SK-N-MC (cell line): Measurements from ENCODE around the gene TMEM14C.
"Not testable (repeated sequence)": the region's sequence is repeated elsewhere in the genome, so short reads cannot be mapped to it uniquely, and the experiment has no call there.

ENCODE experiments used
- DNase-seq: peaks from one replicate; pipeline ENCODE4 v3.0.0-alpha.2; 2011; ENCODE audit warnings: low read depth, low spot score
- H3K27ac ChIP-seq: fragments of 200-600 bp; sonication (generic); 2 replicates; pipeline ENCODE4 v1.5.1; 2016; ENCODE audit warnings: mixed run types
- H3K36me3 ChIP-seq: fragments of 200-600 bp; sonication (generic); 2 replicates; pipeline ENCODE4 v1.6.1; 2017; ENCODE audit warnings: antibody characterized with exemption, low read length, mixed read lengths; ENCODE audit not compliant: insufficient read depth
- H3K4me3 ChIP-seq: fragments of 200-600 bp; sonication (generic); 2 replicates; pipeline ENCODE4 v1.5.1; 2016
- H3K9ac ChIP-seq: fragments of 200-600 bp; sonication (generic); 2 replicates; pipeline ENCODE4 v1.8.0; 2017; ENCODE audit warnings: mixed run types, mixed read lengths; ENCODE audit not compliant: insufficient read length
- H3K9me3 ChIP-seq: fragments of 200-600 bp; sonication (generic); 2 replicates; pipeline ENCODE4 v1.6.1; 2017; ENCODE audit warnings: low read depth, mild to moderate bottlenecking, antibody characterized with exemption, low read length, moderate library complexity, mixed read lengths
- EZH2 ChIP-seq: fragments of 200-600 bp; sonication (generic); IDR thresholded peaks from one replicate; pipeline ENCODE4 v1.6.1; 2017; ENCODE audit warnings: antibody characterized with exemption
- FOXP2 ChIP-seq: optimal IDR thresholded peaks from 2 replicates; pipeline ENCODE3; 2011; ENCODE audit warnings: mild to moderate bottlenecking, moderate library complexity; ENCODE audit not compliant: insufficient read depth; ENCODE audit errors: extremely low read length, control extremely low read depth
- POLR2AphosphoS5 ChIP-seq: IDR thresholded peaks from 2 replicates; pipeline ENCODE4 v1.6.1; 2012; ENCODE audit warnings: mild to moderate bottlenecking, low read depth, low read length, borderline replicate concordance

Gene TMEM14C

GRCh38 chr6:10719296-10719963 lies 3.4 kb upstream of the TMEM14C start:
- no peaks in the 10 kb centered on the region for H3K36me3 ChIP-seq
- no peak overlapping the region for H3K27ac ChIP-seq
- H3K4me3 ChIP-seq = no peak overlapping the region
- no peak for DNase-seq
- no peaks in the 10 kb centered on the region for H3K9me3 ChIP-seq
- no peak for TF ChIP-seq POLR2AphosphoS5
- no peak for TF ChIP-seq FOXP2
- no peak for TF ChIP-seq EZH2
- H3K9ac ChIP-seq = no peak overlapping the region

DNA sequence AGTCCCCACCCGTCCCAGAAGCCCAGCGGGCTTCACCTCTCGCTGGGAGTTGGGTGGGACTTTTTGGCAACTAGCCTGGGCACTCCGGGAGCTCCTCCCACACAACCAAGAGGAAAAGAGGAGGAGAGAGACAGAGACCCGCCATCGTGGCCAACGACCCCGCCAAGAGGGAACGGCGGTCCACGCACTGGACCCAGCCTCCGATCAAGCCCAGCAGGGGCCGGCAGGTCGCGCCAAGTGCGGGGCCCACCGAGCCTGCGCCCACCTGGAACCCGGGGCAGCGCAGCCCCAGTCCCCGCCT lies 3.0 kb upstream of the TMEM14C start:
- Histone ChIP-seq H3K27ac (no peak overlapping the region), H3K4me3 (no peak overlapping the region), H3K9me3 (no peaks in the 10 kb centered on the region), H3K9ac (no peak overlapping the region), H3K36me3 (no peaks in the 10 kb centered on the region)
- TF ChIP-seq EZH2 = no peak
- no peak for TF ChIP-seq FOXP2
- TF ChIP-seq POLR2AphosphoS5 = no peak
- DNase-seq = no peak

DNA sequence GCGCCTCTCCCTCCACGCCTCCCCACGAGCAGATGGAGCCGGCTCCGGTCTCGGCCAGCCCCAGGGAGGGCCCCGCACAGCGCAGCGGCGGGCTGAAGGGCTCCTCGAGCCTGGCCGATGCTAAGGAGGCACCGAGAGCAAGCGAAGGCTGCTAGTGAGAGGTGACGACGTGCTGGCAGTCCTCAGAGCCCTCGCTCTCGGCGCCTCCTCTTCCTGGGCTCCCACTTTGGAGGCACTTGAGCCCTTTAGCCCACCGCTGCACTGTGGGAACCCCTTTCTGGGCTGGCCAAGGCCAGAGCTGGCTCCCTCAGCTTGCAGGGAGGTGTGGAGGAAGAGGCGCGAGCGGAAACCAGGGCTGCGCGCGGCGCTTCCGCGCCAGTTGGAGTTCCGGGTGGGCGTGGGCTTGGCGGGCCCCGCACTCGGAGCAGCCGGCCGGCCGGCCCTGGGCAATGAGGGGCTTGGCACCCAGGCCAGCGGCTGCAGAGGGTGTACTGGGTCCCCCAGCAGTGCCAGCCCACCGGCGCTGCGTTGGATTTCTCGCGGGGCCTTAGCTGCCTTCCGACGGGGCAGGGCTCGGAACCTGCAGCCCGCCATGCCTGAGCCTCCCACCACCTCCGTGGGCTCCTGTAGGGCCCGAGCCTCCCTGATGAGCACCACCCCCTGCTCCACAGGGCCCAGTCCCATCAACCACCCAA lies 2.5 kb upstream of the TMEM14C start:
- H3K9me3 ChIP-seq = no peaks in the 10 kb centered on the region
- no peak overlapping the region for H3K27ac ChIP-seq
- H3K9ac ChIP-seq = no peak overlapping the region
- H3K4me3 ChIP-seq = no peak overlapping the region
- TF ChIP-seq FOXP2 (no peak), POLR2AphosphoS5 (no peak), EZH2 (no peak)
- DNase-seq = no peak
- no peaks in the 10 kb centered on the region; the same call in 1 of the 2 replicates for H3K36me3 ChIP-seq

DNA sequence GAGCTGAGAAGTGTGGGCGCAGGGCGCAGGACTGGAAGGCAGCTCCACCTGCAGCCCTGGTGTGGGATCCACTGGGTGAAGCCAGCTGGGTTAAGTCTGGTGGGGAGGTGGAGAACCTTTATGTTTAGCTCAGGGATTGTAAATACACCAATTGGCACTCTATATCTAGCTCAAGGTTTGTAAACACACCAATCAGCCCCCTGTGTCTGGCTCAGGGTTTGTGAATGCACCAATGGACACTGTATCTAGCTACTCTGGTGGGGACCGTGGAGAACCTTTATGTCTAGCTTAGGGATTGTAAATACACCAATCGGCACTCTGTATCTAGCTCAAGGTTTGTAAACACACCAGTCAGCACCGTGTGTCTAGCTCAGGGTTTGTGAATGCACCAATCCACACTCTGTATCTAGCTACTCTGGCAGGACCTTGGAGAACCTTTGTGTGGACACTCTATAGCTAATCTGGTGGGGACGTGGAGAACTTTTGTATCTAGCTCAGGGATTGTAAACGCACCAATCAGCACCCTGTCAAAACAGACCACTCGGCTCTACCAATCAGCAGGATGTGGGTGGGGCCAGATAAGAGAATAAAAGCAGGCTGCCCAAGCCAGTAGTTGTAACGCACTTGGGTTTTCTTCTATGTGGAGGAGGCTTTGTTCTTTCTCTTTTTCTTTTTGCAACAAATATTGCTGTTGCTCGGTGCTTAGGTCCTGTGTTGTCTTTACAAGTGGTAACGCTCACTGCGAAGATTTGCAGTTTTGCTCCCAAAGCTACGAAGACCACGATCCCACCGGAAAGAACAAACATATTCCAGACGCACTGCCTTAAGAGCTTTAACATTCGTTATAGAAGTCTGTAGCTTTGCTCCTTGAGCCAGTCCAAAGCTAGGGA lies 1.7 kb upstream of the TMEM14C start:
- H3K27ac ChIP-seq = peak overlapping the region; percentile 75
- not testable (repeated sequence) for H3K9ac ChIP-seq, H3K36me3 ChIP-seq, H3K9me3 ChIP-seq, DNase-seq, H3K4me3 ChIP-seq

- Histone ChIP-seq H3K4me3 (peak overlapping the region; percentile 88), H3K36me3 (no peaks in the 10 kb centered on the region; the same call in 1 of the 2 replicates), H3K9me3 (no peaks in the 10 kb centered on the region), H3K27ac (peak overlapping the region; percentile 75), H3K9ac (peak overlapping the region; percentile 90)
- DNase-seq = no peak
- TF ChIP-seq FOXP2 = no peak
- TF ChIP-seq POLR2AphosphoS5 = no peak
- no peak for TF ChIP-seq EZH2
Observed at GRCh38 chr6:10721850-10722569, 860 bp upstream of the TMEM14C start.

DNA sequence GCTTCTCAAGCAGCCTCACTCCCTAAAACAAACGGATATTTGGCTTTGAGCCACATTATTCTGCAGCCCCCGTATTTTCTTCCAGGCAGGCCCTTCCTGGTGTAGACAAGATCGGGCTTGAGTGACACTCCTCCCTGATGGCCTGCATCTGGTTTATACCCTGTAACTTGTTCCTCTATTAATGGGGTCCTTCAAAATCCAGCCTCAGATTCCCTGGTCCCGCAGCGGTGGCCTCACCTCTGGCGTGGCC lies 375 bp upstream of the TMEM14C start:
- Histone ChIP-seq H3K9me3 (no peaks in the 10 kb centered on the region), H3K9ac (peak overlapping the region; percentile 90), H3K36me3 (no peaks in the 10 kb centered on the region; the same call in 1 of the 2 replicates), H3K27ac (peak overlapping the region; percentile 47; the same call in 1 of the 2 replicates), H3K4me3 (peak overlapping the region; percentile 88)
- no peak for DNase-seq
- TF ChIP-seq POLR2AphosphoS5 (no peak), EZH2 (no peak), FOXP2 (no peak)

DNA sequence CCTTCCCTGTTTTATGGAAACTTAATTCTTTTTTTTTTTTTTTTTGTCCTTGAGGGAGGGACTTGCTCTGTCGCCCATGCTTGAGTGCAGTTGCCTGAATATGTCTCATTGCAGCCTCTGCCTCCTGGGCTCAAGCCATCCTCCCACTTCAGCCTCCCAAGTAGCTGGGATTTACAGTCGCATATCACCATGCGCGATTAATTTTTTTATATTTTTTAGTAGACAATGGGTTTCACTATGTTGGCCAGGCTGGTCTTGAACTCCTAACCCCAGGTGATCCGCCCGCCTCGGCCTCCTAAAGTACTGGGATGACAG lies 654 bp downstream of the TMEM14C start:
- Histone ChIP-seq H3K36me3 (no peaks in the 10 kb centered on the region; the same call in 1 of the 2 replicates), H3K9ac (peak overlapping the region; percentile 90), H3K4me3 (peak overlapping the region; percentile 88), H3K27ac (peak overlapping the region; percentile 72; the same call in 1 of the 2 replicates), H3K9me3 (no peaks in the 10 kb centered on the region)
- TF ChIP-seq POLR2AphosphoS5 = no peak
- no peak for TF ChIP-seq FOXP2
- no peak for TF ChIP-seq EZH2
- no peak for DNase-seq

DNA sequence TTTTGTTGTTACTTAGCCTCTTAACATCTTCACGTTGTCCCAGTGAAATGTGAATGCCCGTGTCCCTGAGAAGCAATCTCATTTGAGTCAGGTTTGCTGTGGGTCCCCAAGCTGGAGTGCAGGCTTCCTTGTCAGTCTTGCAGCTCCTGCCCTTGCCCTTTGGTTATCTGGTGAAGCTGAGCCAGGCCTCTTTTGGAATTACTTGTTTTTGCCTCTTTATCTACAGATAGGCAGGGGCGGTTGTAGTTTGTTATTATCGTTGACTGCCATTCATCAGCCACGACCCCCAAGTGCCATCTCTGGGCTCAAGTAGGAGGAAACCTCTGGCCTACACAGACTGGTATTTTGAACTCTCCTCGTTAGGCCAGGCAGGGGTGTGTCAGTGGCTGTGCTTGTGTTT lies 2.2 kb downstream of the TMEM14C start:
- Histone ChIP-seq H3K9ac (no peak overlapping the region), H3K4me3 (no peak overlapping the region), H3K36me3 (no peaks in the 10 kb centered on the region; the same call in 1 of the 2 replicates)

More for the DNA sequence above, 2.2 kb downstream of the TMEM14C start:
- no peak for DNase-seq
- no peak overlapping the region for H3K27ac ChIP-seq
- no peaks in the 10 kb centered on the region for H3K9me3 ChIP-seq
- TF ChIP-seq FOXP2 = no peak
- no peak for TF ChIP-seq EZH2
- no peak for TF ChIP-seq POLR2AphosphoS5
